ENCODE measurements around the gene C2orf66. TPM values are rescaled to one million over a fixed set of nuclear protein-coding genes. Genes with fewer than 3 reads are reported as not detected.

The C2orf66 gene
- total and polyA plus RNA-seq, 2 donors (not counting 3 experiments of a cell fraction or from before 2014, with no cell fraction given) = 0.27 to 0.54 TPM

DNA sequence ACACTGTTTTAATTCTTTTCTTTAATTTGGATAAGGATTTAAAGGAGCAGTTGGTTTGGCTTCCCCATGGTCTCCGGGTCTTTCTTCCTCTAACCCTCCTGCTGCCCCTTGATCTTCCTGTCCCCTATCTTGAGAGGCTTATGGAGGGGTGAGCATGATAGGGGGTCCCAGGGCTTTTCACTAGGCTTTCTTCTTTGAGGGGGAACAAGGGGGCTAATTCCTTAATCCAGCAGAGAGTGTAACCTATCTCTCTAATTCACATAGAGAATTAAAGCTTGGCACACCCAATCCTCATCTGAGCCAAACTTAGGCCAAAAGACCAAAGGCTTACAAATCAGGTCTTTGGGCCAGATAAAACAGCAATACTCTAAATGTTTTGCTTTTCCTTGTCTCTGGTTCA is 21.5 kb upstream of the C2orf66 start:
- no peak for DNase-seq (ENCODE audit: low read depth, low spot score)
- no peaks in the 10 kb centered on the region for H3K36me3 ChIP-seq (ENCODE audit: control insufficient read depth in 2 of 2, extremely low read depth in 1 of 2, insufficient read depth in 2 of 2, low read length in 2 of 2)
- dilution Hi-C loops (cut with MboI; ENCODE audit: extremely low pct_ligation_motif_present, low sequenced_read_pairs) = no loop called here
- no peak overlapping the region for H3K4me3 ChIP-seq (replicated peaks in 1 of 3; ENCODE audit: insufficient read depth in 1 of 3, low read depth in 1 of 3, low read length in 3 of 3)
- ChIA-PET POLR2A (no interaction called here), CTCF (no interaction called here)
- no peaks in the 10 kb centered on the region for H3K27me3 ChIP-seq (ENCODE audit: control insufficient read depth in 2 of 2, insufficient read depth in 2 of 2, low read length in 2 of 2)
- peaks cover 8% of the 10 kb centered on the region for H3K4me1 ChIP-seq (ENCODE audit: control insufficient read depth, extremely low read depth, insufficient read depth, low read length)
- no peak overlapping the region for H3K9ac ChIP-seq (replicated peaks; ENCODE audit: extremely low read depth, insufficient read depth, low read length)
- TF ChIP-seq JUN (IDR thresholded peaks at IDR 0.05; ENCODE audit: borderline replicate concordance, insufficient read depth, insufficient read length, low read depth) (no peak), MYC (IDR thresholded peaks at IDR 0.05; ENCODE audit: low read depth, low read length) (no peak), POLR2A (IDR thresholded peaks at IDR 0.05; ENCODE audit: low read depth, low read length) (no peak), MAX (IDR thresholded peaks at IDR 0.05; ENCODE audit: insufficient read depth, insufficient read length) (no peak), CTCF (IDR thresholded peaks at IDR 0.05; ENCODE audit: extremely low read depth in 1 of 2, insufficient read depth in 1 of 2, low read depth in 1 of 2, low read length in 2 of 2) (no peak), GATA2 (IDR thresholded peaks at IDR 0.05; ENCODE audit: insufficient read depth, insufficient read length, low read depth, low read length) (no peak), EZH2 (IDR thresholded peaks at IDR 0.05; ENCODE audit: borderline replicate concordance, low read depth, low read length, severe bottlenecking) (no peak), FOS (IDR thresholded peaks at IDR 0.05; ENCODE audit: borderline replicate concordance, insufficient read depth, low read length) (no peak), POLR2AphosphoS5 (IDR thresholded peaks at IDR 0.05; ENCODE audit: insufficient read depth, low read depth, low read length) (no peak)
- no peak overlapping the region for H3K27ac ChIP-seq (ENCODE audit: insufficient read depth, low read depth, low read length)
- H2AFZ ChIP-seq (ENCODE audit: low read depth, low read length) = no peak overlapping the region
- no peaks in the 10 kb centered on the region for H4K20me1 ChIP-seq (replicated peaks; ENCODE audit: control insufficient read depth, extremely low read depth, insufficient read depth, low read length)
- no TSS peak for BruUV-seq (replicated peaks)
- H3K79me2 ChIP-seq (ENCODE audit: control insufficient read depth, insufficient read depth, low read length) = no peaks in the 10 kb centered on the region
- no peaks in the 10 kb centered on the region for H3K9me1 ChIP-seq (replicated peaks; ENCODE audit: control insufficient read depth, extremely low read depth, insufficient read depth, low read length)
- H3K9me3 ChIP-seq (replicated peaks; ENCODE audit: control insufficient read depth, insufficient read depth, low read length) = no peaks in the 10 kb centered on the region
- H3K4me2 ChIP-seq (ENCODE audit: insufficient read depth, low read length) = no peak overlapping the region
- intact Hi-C loops (cut with micrococcal nuclease) = no loop called here
- no peak for FAIRE-seq

All from endothelial cell of umbilical vein (primary cell).